ENCODE data around the gene SP5.

DNA sequence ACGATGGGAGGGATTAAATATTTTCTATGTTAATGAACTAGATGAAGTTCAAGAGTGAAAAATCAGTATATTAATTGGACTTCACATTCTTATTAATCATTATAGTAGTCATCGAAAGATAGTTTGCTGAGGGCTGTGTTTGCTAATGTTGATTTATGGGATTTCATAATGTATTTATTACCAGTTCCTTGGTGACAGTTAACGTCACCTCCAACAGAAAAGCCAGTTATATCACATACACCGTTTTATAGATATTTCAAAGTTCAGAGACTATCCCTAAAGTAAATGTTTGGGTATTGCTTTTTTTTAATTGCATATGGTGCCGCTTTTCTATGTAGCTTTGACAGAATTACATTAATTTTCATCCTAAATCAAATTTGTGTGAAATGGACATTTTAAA is 49.4 kb upstream of the SP5 start:
- TF ChIP-seq, protein P1, sequence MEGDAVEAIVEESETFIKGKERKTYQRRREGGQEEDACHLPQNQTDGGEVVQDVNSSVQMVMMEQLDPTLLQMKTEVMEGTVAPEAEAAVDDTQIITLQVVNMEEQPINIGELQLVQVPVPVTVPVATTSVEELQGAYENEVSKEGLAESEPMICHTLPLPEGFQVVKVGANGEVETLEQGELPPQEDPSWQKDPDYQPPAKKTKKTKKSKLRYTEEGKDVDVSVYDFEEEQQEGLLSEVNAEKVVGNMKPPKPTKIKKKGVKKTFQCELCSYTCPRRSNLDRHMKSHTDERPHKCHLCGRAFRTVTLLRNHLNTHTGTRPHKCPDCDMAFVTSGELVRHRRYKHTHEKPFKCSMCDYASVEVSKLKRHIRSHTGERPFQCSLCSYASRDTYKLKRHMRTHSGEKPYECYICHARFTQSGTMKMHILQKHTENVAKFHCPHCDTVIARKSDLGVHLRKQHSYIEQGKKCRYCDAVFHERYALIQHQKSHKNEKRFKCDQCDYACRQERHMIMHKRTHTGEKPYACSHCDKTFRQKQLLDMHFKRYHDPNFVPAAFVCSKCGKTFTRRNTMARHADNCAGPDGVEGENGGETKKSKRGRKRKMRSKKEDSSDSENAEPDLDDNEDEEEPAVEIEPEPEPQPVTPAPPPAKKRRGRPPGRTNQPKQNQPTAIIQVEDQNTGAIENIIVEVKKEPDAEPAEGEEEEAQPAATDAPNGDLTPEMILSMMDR (IDR thresholded peaks at IDR 0.05): no peak
- TF ChIP-seq SIN3A (IDR thresholded peaks at IDR 0.05; ENCODE audit: borderline replicate concordance, insufficient read depth, low read depth, low read length): no peak
- TF ChIP-seq POLR2AphosphoS5 (IDR thresholded peaks at IDR 0.05; ENCODE audit: low read depth, low read length): no peak
- TF ChIP-seq, protein P2, sequence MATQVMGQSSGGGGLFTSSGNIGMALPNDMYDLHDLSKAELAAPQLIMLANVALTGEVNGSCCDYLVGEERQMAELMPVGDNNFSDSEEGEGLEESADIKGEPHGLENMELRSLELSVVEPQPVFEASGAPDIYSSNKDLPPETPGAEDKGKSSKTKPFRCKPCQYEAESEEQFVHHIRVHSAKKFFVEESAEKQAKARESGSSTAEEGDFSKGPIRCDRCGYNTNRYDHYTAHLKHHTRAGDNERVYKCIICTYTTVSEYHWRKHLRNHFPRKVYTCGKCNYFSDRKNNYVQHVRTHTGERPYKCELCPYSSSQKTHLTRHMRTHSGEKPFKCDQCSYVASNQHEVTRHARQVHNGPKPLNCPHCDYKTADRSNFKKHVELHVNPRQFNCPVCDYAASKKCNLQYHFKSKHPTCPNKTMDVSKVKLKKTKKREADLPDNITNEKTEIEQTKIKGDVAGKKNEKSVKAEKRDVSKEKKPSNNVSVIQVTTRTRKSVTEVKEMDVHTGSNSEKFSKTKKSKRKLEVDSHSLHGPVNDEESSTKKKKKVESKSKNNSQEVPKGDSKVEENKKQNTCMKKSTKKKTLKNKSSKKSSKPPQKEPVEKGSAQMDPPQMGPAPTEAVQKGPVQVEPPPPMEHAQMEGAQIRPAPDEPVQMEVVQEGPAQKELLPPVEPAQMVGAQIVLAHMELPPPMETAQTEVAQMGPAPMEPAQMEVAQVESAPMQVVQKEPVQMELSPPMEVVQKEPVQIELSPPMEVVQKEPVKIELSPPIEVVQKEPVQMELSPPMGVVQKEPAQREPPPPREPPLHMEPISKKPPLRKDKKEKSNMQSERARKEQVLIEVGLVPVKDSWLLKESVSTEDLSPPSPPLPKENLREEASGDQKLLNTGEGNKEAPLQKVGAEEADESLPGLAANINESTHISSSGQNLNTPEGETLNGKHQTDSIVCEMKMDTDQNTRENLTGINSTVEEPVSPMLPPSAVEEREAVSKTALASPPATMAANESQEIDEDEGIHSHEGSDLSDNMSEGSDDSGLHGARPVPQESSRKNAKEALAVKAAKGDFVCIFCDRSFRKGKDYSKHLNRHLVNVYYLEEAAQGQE (IDR thresholded peaks at IDR 0.05; ENCODE audit: insufficient read depth in 1 of 2, low read depth in 2 of 2, low read length in 1 of 2): no peak

All from Panc1 (cell line).